Ishikawa (cell line): ENCODE data around the gene SLC8A3.

Source experiments
- CEBPB ChIP-seq: IDR thresholded peaks from 2 replicates; pipeline ENCODE4 v1.6.1; 2012
- RAD21 ChIP-seq: IDR thresholded peaks from 2 replicates; pipeline ENCODE4 v1.6.1; 2012; ENCODE audit warnings: low read depth
- REST ChIP-seq: IDR thresholded peaks from 2 replicates; pipeline ENCODE4 v1.6.1; 2012; ENCODE audit warnings: low read depth, mild to moderate bottlenecking
- TAF1 ChIP-seq: IDR thresholded peaks from 2 replicates; pipeline ENCODE4 v1.6.1; 2012; ENCODE audit warnings: low read depth, mild to moderate bottlenecking
- TEAD4 ChIP-seq: IDR thresholded peaks from 2 replicates; pipeline ENCODE4 v1.6.1; 2012
- YY1 ChIP-seq: IDR thresholded peaks from 2 replicates; pipeline ENCODE4 v1.6.1; 2012; ENCODE audit warnings: low read depth

GRCh38 chr14:70084226-70084625, 104.5 kb downstream of the SLC8A3 start:
- TF ChIP-seq RAD21 (no peak), TEAD4 (no peak), YY1 (no peak), REST (no peak), CEBPB (no peak), TAF1 (no peak)
